Peyer's patch (tissue), 4 donors: ENCODE results near the gene GNS.

Experiments
- CTCF ChIP-seq, 6 experiments: fragments of 450-650 bp in 4 of 6; fragments of 200-600 bp in 2 of 6; sonication (generic) in 1 of 6; IDR thresholded peaks; one replicate each; pipeline ENCODE4 v1.5.1; 2017 to 2019; ENCODE audit warnings: antibody characterized with exemption in 6 of 6, mild to moderate bottlenecking in 3 of 6, moderate library complexity in 1 of 6
- POLR2A ChIP-seq, 2 donors: fragments of 450-650 bp; IDR thresholded peaks; one replicate each; pipeline ENCODE4 v1.5.1; 2017; ENCODE audit warnings: antibody characterized with exemption in 2 of 2, mild to moderate bottlenecking in 2 of 2, moderate library complexity in 2 of 2

- TF ChIP-seq CTCF (IDR thresholded peaks at IDR 0.05) (no peak), POLR2A (IDR thresholded peaks at IDR 0.05) (no peak)
These were observed 2.8 kb downstream of the GNS start for GRCh38 chr12:64756376-64756775.
